HT1080 (cell line): Measurements from ENCODE around the gene KIRREL3. TPM values are rescaled to one million over a fixed set of nuclear protein-coding genes. Genes with fewer than 3 reads are reported as not detected.
A peak's percentile ranks its signal among the peaks of the same experiment; 100 is the strongest.

ENCODE experiments used
- DNase-seq: peaks from one replicate; pipeline ENCODE4 v3.0.0-alpha.2; 2015; ENCODE audit warnings: low read depth
- polyA plus RNA-seq, 2 experiments: library from polyadenylated mRNA; depleted of rRNA; stranded (reverse); fragments of >200 nt; gene quantifications; 2 replicates each; pipeline ENCODE4 v1.2.3, GENCODE V29; 2015
- total RNA-seq: library from RNA; depleted of rRNA; stranded (reverse); fragments of >200 nt; shearing (Covaris generic); gene quantifications from 2 replicates; pipeline ENCODE4 v1.2.3, GENCODE V29; 2014; rRNA removed

Gene KIRREL3
- 1.7 and 2.2 TPM in 2 replicates for total RNA-seq
- polyA plus RNA-seq (2015; cell fraction: cytosol; rRNA removed), result 2.3 and 2.4 TPM in 2 replicates
- polyA plus RNA-seq (2015; cell fraction: nucleus; rRNA removed), result 1.9 and 2.0 TPM in 2 replicates

GRCh38 chr11:127000291-127000968 is at the start of gene KIRREL3:
Gene KIRREL3, minus strand, starts transcription at chr11:127000770.
- DNase-seq, result peak; percentile 45

GRCh38 chr11:127050186-127050585 is 49.6 kb upstream of the KIRREL3 start:
- no peak for DNase-seq

- no peak for DNase-seq
Measured at GRCh38 chr11:127049486-127049885, 48.9 kb upstream of the KIRREL3 start.

- DNase-seq, result no peak
Measured at GRCh38 chr11:127044535-127044934, 44.0 kb upstream of the KIRREL3 start.

GRCh38 chr11:127042445-127042844 is 41.9 kb upstream of the KIRREL3 start:
- DNase-seq, result no peak

GRCh38 chr11:127039591-127039990 is 39.0 kb upstream of the KIRREL3 start:
- peak; percentile 19 for DNase-seq

GRCh38 chr11:127037596-127037995 is 37.0 kb upstream of the KIRREL3 start:
- no peak for DNase-seq

- DNase-seq, result no peak
Measured at GRCh38 chr11:127037001-127037400, 36.4 kb upstream of the KIRREL3 start.

- no peak for DNase-seq
Measured at GRCh38 chr11:127035824-127036223, 35.3 kb upstream of the KIRREL3 start.

- DNase-seq, result no peak
Measured at GRCh38 chr11:127034973-127035372, 34.4 kb upstream of the KIRREL3 start.

- no peak for DNase-seq
Measured at GRCh38 chr11:127028648-127029047, 28.1 kb upstream of the KIRREL3 start.

GRCh38 chr11:127027789-127028188 is 27.2 kb upstream of the KIRREL3 start:
- no peak for DNase-seq

GRCh38 chr11:127027000-127027399 is 26.4 kb upstream of the KIRREL3 start:
- DNase-seq, result no peak

GRCh38 chr11:127023991-127024390 is 23.4 kb upstream of the KIRREL3 start:
- no peak for DNase-seq

GRCh38 chr11:127018683-127019279 is 18.2 kb upstream of the KIRREL3 start:
- DNase-seq, result no peak

- peak; percentile 93 for DNase-seq
Measured at GRCh38 chr11:127017482-127017881, 16.9 kb upstream of the KIRREL3 start.

- DNase-seq, result no peak
Measured at GRCh38 chr11:127013550-127013949, 13.0 kb upstream of the KIRREL3 start.

- DNase-seq, result peak; percentile 37
Measured at GRCh38 chr11:127006311-127006710, 5.7 kb upstream of the KIRREL3 start.

- DNase-seq, result peak; percentile 78
Measured at GRCh38 chr11:127003260-127003981, 2.9 kb upstream of the KIRREL3 start.

- no peak for DNase-seq
Measured at GRCh38 chr11:127002669-127003259, 2.2 kb upstream of the KIRREL3 start.

- no peak for DNase-seq
Measured at GRCh38 chr11:127000981-127001380, 411 bp upstream of the KIRREL3 start.

GRCh38 chr11:126999366-126999765 is 1.2 kb downstream of the KIRREL3 start:
- no peak for DNase-seq
